WTC11 (cell line): ENCODE data around the gene CHRNB2.

Experiments
- NR1H2 ChIP-seq: sonication (generic); formaldehyde crosslinking; IDR thresholded peaks from 2 replicates; pipeline ENCODE4 v1.9.0; 2021; ENCODE audit warnings: mild to moderate bottlenecking, moderate library complexity, missing genetic modification reagents
- SP1 ChIP-seq: sonication (generic); formaldehyde crosslinking; conservative IDR thresholded peaks from 2 replicates; pipeline ENCODE4 v1.8.1; 2022; ENCODE audit warnings: missing genetic modification reagents
- USF1 ChIP-seq: sonication (generic); formaldehyde crosslinking; IDR thresholded peaks from 2 replicates; pipeline ENCODE4 v1.8.0; 2022; ENCODE audit warnings: mild to moderate bottlenecking, missing genetic modification reagents
- USF2 ChIP-seq: sonication (generic); formaldehyde crosslinking; IDR thresholded peaks from 2 replicates; pipeline ENCODE4 v1.8.1; 2023; ENCODE audit warnings: mild to moderate bottlenecking, missing genetic modification reagents, moderate library complexity
- ZNF263 ChIP-seq: sonication (generic); formaldehyde crosslinking; IDR thresholded peaks from 2 replicates; pipeline ENCODE4 v1.8.1; 2022; ENCODE audit warnings: low read depth, mild to moderate bottlenecking, moderate library complexity, missing genetic modification reagents

- TF ChIP-seq NR1H2 (no peak), SP1 (CRISPR knock-in tag) (no peak), USF2 (CRISPR knock-in tag) (no peak), USF1 (CRISPR knock-in tag) (no peak), ZNF263 (CRISPR knock-in tag) (no peak)
Observed at GRCh38 chr1:154628121-154628405, 60.5 kb downstream of the CHRNB2 start.
